Fibroblast of skin of right quadriceps (primary cell): ENCODE measurements around the gene PHKA2.
A peak's percentile ranks its signal among the peaks of the same experiment; 100 is the strongest.
"Not testable (repeated sequence)": the region's sequence is repeated elsewhere in the genome, so short reads cannot be mapped to it uniquely, and the experiment has no call there.

Experiments used
- DNase-seq: peaks from one replicate; pipeline ENCODE4 v3.0.0-alpha.2; 2013

PHKA2 gene

DNA sequence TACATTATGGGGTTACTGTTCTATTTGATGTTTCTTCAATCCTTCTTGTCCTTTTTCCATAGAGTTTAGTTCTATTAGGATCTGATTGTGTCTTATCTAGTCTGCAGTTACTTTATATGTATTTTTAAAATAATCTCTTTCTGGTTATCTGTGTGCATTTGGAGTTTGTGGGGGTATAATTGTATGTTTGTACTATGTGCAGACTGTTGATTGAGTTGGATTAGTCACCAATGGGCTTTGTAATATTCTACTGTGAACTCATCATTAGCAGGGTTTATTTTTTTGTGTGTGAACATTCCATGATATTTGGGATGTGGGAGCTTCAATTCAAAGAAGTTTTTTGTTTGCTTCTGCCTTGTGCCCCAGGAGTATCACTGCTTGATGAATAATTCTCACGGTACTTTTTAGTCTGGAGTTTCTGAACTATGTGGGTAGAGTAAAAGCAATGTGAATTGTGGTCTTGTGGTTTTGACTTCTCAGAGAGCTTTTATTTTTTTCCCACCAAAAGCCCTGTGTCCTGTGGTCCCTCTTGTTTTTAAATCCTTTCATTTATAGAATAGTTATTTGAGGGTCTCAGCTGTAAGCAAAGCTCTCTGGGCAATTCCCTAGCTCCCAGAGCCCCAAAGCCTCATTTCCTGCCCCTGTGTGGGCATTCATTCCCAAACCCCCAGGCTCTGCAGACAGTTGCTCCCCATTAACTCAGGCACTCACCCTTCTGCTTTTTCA, 127.8 kb downstream of the PHKA2 start:
- DNase-seq = peak; percentile 61

DNA sequence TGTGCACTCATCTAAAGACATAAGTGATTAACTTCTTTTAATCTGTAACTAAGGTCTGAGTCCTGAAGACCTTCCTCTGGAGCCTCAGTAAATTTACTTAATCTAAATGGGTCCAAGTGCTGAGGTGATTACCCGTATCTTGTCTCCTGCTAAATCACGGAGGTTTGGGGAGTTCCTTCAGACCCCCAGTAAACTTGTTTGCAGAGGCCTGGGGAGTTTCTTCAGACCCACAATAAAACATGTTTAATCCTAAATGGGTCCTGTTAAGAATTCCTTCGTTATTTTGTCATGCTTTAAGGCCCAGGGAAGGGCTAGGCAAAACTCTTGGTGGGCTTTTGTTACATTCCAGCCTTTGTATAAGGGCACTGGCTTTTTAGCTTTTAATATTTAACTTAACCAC, 136.0 kb downstream of the PHKA2 start:
- DNase-seq = not testable (repeated sequence)
